Measurements from ENCODE around the gene CCDC102A.

Gene CCDC102A

GRCh38 chr16:57535680-57536305 lies 578 bp downstream of the CCDC102A start:
- DNase-seq: peak; percentile 84

- no peak for DNase-seq
These were observed 1.3 kb downstream of the CCDC102A start for GRCh38 chr16:57534881-57535658.

- DNase-seq: no peak
These were observed 2.0 kb downstream of the CCDC102A start for GRCh38 chr16:57534337-57534880.

GRCh38 chr16:57533431-57534336 lies 2.7 kb downstream of the CCDC102A start:
- no peak for DNase-seq

DNA sequence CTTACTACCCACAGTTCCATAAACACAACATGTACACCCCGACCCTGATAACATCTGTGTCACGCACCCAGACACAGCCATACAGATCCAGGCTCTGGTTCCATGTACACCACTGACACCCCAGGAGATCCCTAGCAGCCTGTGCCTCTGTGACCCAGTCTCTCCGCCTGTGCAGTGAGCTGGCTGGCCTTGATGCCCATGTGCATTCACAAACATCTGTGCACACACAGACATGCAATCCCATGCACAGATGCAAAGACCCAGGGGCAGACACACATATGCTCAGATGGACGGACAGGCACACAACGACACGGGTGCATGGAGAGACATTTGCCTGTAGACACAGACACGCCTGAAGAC lies 4.1 kb downstream of the CCDC102A start:
- no peak for DNase-seq

- DNase-seq: no peak
These were observed 4.6 kb downstream of the CCDC102A start for GRCh38 chr16:57531635-57532265.

GRCh38 chr16:57531253-57531575 lies 5.2 kb downstream of the CCDC102A start:
- DNase-seq: no peak

GRCh38 chr16:57530522-57531252 lies 5.7 kb downstream of the CCDC102A start:
- no peak for DNase-seq

DNA sequence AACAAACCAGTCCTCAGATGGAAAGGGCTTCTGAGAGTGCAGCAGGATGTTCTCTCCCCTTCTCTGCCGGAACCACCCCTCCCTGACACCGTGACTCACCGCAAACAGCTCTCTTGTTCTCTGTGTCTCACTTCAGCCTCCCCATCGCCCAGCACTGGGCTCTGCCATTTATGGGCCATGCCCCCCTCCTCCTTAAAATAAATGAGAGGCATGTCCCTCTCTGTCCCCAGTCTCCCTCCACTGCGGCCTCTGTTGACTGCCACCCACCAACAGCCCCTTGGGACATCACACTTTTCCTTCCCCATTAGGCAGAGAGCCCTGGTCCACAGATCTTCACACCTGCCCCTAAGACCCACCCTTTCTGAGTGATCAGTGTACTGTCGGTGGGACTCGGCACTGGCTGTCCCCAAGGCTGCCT lies 6.3 kb downstream of the CCDC102A start:
- no peak for DNase-seq

GRCh38 chr16:57529391-57530103 lies 6.8 kb downstream of the CCDC102A start:
- no peak for DNase-seq

GRCh38 chr16:57528499-57529390 lies 7.6 kb downstream of the CCDC102A start:
- peak; percentile 79 for DNase-seq

DNA sequence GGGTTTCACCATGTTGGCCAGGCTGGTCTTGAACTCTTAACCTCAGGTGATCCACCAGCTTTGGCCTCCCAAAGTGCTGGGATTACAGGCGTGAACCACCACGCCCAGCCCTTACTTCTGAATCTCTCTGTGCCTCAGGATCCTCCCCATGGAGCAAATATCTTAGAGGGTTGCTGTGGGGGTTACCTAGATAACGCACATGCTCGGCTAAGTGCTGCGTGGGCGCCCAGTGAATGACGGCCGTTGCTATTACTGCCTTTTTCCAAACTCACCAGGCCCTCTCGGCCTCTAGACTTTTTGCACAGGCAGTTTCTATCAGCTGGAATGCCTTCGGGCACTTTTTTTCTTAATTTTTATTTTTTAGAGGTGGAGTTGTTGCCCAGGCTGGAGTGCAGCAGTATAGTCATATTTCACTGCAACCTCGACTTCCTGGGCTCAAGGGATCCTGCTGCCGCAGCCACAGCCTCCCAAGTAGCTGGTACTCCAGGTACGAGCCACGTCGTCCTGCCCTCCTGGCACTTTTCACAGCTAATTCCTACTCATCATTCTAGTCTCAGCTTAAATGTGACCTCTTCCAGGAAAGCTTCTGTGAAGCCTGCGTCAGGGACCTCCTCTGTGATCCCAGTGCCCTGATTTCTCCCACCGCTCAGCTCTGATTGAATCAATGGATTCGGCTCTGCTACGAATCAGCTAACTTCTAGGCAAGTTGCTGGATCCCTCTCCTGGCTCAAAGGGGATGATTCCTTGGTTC lies 8.6 kb downstream of the CCDC102A start:
- DNase-seq: no peak

DNA sequence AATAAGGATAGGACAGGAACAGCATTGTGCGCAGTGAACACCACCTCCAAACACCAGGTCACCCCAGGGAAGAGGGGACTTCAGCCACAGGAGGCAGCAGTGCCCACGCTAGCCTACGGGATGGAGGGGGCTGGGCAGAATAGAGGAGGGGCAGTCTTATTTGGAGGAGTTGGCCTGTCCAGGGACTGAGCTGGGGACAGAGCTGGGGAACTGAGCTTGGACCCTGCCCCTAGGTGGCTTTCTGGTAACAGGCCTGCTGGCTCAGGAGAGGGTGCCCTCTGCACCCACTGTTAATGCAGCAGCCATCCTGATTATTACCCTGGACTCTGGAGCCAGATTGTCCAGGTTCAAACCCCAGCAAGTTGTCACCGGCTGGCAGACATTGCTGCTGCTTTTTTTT lies 9.3 kb downstream of the CCDC102A start:
- DNase-seq: no peak

DNA sequence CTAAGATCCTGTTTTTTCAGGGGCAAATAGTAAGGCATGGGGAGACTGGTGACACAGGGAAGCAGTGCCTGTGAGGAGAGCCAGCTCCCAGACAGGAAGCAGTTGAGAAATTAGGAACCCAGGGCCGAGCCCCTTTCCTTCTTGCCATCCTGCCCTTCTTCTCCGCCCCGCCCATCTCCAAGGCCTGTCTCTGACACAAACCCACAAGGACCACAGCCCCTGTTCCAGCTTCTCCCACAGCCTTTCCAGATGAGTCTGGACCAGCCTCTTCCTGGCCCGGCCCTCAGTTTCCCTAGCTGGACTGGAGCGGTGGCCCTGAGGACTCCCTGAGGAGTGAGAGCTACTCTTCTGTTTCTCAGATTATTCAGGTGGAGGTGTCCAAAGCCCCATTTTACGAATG lies 9.9 kb downstream of the CCDC102A start:
- no peak for DNase-seq

GRCh38 chr16:57525761-57526160 lies 10.6 kb downstream of the CCDC102A start:
- no peak for DNase-seq

- no peak for DNase-seq
These were observed 13.4 kb downstream of the CCDC102A start for GRCh38 chr16:57522960-57523359.

- peak; percentile 70 for DNase-seq
These were observed 16.5 kb downstream of the CCDC102A start for GRCh38 chr16:57519796-57520360.

- no peak for DNase-seq
These were observed 17.4 kb downstream of the CCDC102A start for GRCh38 chr16:57518922-57519321.

GRCh38 chr16:57518520-57518919 lies 17.9 kb downstream of the CCDC102A start:
- DNase-seq: no peak
